ENCODE results near the gene SREBF1. TPM values are rescaled to one million over a fixed set of nuclear protein-coding genes. Genes with fewer than 3 reads are reported as not detected.

SREBF1 gene
- total RNA-seq, 1 experiment from 2014 or later, result 298 TPM

GRCh38 chr17:17857496-17857895 is 20.7 kb upstream of the SREBF1 start:
- DNase-seq (ENCODE audit: low read depth, low spot score), result no peak
- Histone ChIP-seq H3K79me2 (ENCODE audit: insufficient read depth, low read length) (no peaks in the 10 kb centered on the region), H4K20me1 (ENCODE audit: insufficient read depth) (no peaks in the 10 kb centered on the region), H3K4me3 (replicated peaks in 1 of 2; ENCODE audit: low read depth in 1 of 2, low read length in 2 of 2) (no peak overlapping the region), H3K4me1 (ENCODE audit: control insufficient read depth in 1 of 2, insufficient read depth in 2 of 2, low read length in 2 of 2) (peaks cover 21 to 34% of the 10 kb centered on the region in 2 experiments; a peak in 3 of 4 replicates), H3K9ac (ENCODE audit: low read length) (no peak overlapping the region), H3K27me3 (ENCODE audit: insufficient read depth, low read length) (no peaks in the 10 kb centered on the region), H2AFZ (ENCODE audit: low read depth, low read length, poor library complexity, severe bottlenecking) (no peak overlapping the region), H3K9me3 (ENCODE audit: control insufficient read depth in 1 of 2, insufficient read depth in 1 of 2, low read depth in 1 of 2, low read length in 2 of 2) (no peaks in the 10 kb centered on the region), H3K9me2 (ENCODE audit: insufficient read depth) (no peaks in the 10 kb centered on the region), H3K4me2 (ENCODE audit: low read length) (no peak overlapping the region), H3K27ac (ENCODE audit: low read depth, low read length) (no peak overlapping the region), H3K36me3 (ENCODE audit: control insufficient read depth in 1 of 2, insufficient read depth in 2 of 2, low read length in 2 of 2) (no peaks in the 10 kb centered on the region)
- TF ChIP-seq EZH2phosphoT487 (IDR thresholded peaks at IDR 0.05; ENCODE audit: borderline replicate concordance) (no peak), CBX3 (IDR thresholded peaks at IDR 0.05; ENCODE audit: low read depth) (no peak), EZH2 (IDR thresholded peaks at IDR 0.05) (no peak), YY1 (IDR thresholded peaks at IDR 0.05; ENCODE audit: extremely low read depth, insufficient replicate concordance, low read depth, low read length) (no peak), CTCF (IDR thresholded peaks at IDR 0.05 in 2 of 3, conservative IDR thresholded peaks at IDR 0.05 in 1 of 3; ENCODE audit: borderline replicate concordance in 1 of 3, insufficient read depth in 1 of 3, low read depth in 2 of 3, low read length in 2 of 3) (no peak), EGR1 (IDR thresholded peaks at IDR 0.05; ENCODE audit: low read depth) (no peak), POLR2AphosphoS5 (IDR thresholded peaks at IDR 0.05; ENCODE audit: low read depth, low read length) (no peak), POLR2A (IDR thresholded peaks at IDR 0.05; ENCODE audit: borderline replicate concordance, extremely low read depth, insufficient read depth, insufficient read length) (no peak), SRF (IDR thresholded peaks at IDR 0.05; ENCODE audit: low read depth) (no peak), JUND (IDR thresholded peaks at IDR 0.05) (no peak), ZFX (IDR thresholded peaks at IDR 0.05) (no peak), CEBPB (IDR thresholded peaks at IDR 0.05; ENCODE audit: low read depth) (no peak), SP1 (IDR thresholded peaks at IDR 0.05; ENCODE audit: low read depth) (no peak), RAD21 (IDR thresholded peaks at IDR 0.05; ENCODE audit: low read depth) (no peak), SIN3A (IDR thresholded peaks at IDR 0.05; ENCODE audit: low read depth) (no peak)
- TF ChIP-seq, protein P1, sequence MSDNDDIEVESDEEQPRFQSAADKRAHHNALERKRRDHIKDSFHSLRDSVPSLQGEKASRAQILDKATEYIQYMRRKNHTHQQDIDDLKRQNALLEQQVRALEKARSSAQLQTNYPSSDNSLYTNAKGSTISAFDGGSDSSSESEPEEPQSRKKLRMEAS (IDR thresholded peaks at IDR 0.05), result no peak
- TF ChIP-seq, protein P2, sequence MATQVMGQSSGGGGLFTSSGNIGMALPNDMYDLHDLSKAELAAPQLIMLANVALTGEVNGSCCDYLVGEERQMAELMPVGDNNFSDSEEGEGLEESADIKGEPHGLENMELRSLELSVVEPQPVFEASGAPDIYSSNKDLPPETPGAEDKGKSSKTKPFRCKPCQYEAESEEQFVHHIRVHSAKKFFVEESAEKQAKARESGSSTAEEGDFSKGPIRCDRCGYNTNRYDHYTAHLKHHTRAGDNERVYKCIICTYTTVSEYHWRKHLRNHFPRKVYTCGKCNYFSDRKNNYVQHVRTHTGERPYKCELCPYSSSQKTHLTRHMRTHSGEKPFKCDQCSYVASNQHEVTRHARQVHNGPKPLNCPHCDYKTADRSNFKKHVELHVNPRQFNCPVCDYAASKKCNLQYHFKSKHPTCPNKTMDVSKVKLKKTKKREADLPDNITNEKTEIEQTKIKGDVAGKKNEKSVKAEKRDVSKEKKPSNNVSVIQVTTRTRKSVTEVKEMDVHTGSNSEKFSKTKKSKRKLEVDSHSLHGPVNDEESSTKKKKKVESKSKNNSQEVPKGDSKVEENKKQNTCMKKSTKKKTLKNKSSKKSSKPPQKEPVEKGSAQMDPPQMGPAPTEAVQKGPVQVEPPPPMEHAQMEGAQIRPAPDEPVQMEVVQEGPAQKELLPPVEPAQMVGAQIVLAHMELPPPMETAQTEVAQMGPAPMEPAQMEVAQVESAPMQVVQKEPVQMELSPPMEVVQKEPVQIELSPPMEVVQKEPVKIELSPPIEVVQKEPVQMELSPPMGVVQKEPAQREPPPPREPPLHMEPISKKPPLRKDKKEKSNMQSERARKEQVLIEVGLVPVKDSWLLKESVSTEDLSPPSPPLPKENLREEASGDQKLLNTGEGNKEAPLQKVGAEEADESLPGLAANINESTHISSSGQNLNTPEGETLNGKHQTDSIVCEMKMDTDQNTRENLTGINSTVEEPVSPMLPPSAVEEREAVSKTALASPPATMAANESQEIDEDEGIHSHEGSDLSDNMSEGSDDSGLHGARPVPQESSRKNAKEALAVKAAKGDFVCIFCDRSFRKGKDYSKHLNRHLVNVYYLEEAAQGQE (IDR thresholded peaks at IDR 0.05; ENCODE audit: low read depth), result no peak
- TF ChIP-seq, protein P3, sequence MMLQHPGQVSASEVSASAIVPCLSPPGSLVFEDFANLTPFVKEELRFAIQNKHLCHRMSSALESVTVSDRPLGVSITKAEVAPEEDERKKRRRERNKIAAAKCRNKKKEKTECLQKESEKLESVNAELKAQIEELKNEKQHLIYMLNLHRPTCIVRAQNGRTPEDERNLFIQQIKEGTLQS (IDR thresholded peaks at IDR 0.05), result no peak
- BruUV-seq (replicated peaks), result no TSS peak
- no peak for ATAC-seq
- CTCF ChIA-PET, result no interaction called here
- POLR2A ChIA-PET, result interaction anchor here (1.0 kb wide), 1 partner anchor 21 kb away, joined by 4 read pairs; the partner anchor contains the start of gene SREBF1
- intact Hi-C loops (cut with micrococcal nuclease), result no loop called here
- RAD21 ChIA-PET (ENCODE audit: low non-redundant PET in 1 of 2, low total read pairs in 2 of 2, uncharacterized antibody in 2 of 2, unreplicated experiment in 2 of 2), result no interaction called here

All from HCT116 (cell line).